IPS-NIHi11 (cell line): Measurements from ENCODE around the gene DCAF17.
"Not testable (repeated sequence)": the region's sequence is repeated elsewhere in the genome, so short reads cannot be mapped to it uniquely, and the experiment has no call there.

Experiments
- DNase-seq: peaks from one replicate; pipeline ENCODE4 v3.0.0; 2012; ENCODE audit warnings: mixed read lengths, low spot score

DCAF17 gene

DNA sequence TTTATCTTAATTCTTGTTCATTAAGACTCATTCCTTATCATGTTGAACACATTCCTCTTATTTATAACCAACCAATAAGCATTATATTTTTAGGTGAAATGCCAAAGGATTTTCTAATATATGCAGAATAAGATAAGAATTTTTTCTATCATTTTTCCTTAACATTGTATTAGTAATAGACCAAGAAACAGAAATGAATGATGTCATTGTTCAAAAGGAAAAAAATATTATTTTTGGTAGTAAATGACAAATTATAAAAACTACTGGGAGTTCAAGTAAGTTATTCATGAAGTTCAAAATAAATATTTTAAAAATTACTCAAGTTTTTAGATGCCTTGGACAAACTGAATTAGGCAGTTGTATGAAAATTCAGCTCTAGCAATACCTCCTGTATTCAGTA, 25.5 kb downstream of the DCAF17 start:
- no peak for DNase-seq

DNA sequence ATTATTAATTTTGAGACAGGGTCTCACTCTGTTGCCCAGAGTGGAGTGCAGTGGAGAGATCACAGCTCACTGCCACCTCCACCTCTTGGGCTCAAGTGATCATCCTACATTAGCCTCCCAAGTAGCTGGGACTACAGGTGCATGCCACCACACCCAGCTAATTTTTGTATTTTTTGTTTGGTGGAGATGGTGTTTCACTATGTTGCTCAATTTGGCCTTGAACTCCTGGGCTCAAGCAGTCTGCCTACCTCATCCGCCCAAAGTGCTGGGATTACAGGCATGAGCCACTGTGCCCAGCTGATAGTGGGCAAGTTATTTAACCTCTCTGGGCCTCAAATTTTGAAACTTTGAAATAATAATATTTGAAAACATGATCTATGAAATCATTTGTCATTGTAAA, 26.5 kb downstream of the DCAF17 start:
- DNase-seq, result no peak

DNA sequence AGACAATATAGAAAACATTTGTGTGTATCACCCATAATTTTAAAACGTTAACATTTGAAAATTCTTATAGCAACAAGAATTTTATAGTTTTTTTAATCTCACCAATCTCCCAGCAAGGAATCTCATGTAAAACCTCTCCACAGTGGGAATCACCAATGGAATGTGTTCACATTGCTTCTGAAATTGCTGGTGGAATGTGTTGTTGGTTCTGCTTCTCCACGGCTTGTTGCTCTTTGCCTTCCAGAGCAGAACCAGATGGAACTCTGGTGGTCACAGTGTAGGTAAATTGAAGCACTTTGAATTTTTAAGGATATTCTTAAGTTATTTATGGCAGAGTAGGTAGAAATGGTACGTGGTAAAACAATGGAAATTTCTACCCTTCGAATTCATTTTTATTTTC, 35.1 kb downstream of the DCAF17 start:
- DNase-seq, result no peak

DNA sequence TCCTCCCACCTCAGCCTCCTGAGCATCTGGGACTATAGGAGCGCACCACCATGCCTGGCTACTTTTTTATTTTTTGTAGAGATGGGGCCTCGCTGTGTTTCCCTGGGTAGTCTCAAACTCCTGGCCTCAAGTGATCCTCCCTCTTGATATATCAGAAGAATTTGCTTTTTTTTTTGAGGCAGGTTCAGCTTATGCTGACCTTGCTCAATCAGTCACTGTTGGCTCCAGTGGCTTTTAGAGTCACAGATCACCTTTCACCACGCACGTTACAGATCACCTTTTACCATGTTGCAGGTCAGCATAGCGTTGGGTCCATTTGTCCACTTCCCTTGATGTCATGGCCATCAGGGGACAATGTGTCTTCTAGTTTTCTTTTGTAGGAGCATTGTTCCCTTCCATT, 36.1 kb downstream of the DCAF17 start:
- DNase-seq, result no peak

DNA sequence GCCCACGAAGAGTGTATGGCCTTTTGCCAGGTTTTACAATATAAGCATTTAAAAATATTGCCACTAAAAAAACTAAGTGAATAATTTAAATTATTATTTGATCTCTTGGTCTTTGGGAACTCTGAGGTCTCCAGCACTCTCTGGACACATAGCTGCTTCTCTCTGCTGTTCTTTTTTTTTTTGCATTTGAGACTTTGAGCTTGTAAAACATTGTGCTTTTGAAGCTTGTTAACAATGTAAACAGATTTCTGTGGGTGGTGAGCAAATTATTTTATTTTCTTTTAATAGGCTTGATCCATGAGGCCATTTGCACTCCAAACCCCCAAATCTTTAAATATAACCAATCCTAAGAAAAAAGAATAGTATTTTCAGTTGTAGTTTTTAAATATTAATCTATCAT, 42.0 kb downstream of the DCAF17 start:
- DNase-seq, result no peak

DNA sequence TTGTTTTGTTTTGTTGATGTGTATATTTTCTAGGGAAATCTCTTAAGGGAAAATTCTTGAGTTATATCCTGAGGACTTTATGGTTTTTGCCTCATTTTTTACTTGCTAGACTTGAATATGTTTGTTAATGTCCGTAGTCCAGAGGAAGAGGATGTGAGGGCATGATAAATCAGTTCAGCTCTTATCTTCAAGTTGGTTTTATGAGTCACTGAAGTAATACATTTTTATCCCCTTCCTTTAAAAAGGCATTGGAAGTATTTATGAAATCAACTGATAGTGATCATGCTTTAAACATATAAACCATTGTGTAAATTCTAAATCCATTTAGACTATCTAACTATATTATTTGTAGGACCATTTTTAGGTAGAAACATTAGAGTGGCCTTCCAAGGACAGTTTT, 44.3 kb downstream of the DCAF17 start:
- no peak for DNase-seq

DNA sequence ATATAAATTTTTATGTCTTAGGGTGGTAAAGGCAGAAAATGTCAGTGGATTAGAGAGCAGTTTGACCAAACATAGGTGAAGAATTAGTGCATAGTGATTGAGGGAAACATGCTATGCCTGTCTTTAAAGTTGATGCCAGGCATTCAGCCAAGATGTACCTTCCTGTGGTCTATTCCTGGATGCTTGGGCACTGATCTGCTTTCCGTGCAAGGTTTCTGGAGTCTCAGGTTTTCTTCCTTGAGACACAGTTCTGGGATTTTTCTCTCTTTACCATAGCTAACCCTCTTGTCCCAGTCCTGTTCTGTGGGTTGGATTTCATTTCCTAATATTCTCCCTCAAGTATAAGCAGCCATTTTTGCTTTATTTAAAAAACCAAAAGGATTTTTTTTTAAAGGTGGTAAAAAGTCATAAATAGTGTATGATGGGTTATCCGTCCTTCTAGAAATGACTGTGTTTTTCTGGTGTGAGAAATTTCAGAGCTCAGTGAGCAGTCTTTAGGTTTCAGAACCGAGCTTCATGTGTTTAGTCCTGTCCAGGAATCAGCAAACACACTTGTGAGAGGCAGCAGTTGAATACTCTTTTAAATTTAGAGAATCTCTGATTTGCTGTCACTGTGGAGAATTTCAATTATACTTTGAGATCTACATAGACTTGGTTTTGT, 45.3 kb downstream of the DCAF17 start:
- DNase-seq, result no peak

DNA sequence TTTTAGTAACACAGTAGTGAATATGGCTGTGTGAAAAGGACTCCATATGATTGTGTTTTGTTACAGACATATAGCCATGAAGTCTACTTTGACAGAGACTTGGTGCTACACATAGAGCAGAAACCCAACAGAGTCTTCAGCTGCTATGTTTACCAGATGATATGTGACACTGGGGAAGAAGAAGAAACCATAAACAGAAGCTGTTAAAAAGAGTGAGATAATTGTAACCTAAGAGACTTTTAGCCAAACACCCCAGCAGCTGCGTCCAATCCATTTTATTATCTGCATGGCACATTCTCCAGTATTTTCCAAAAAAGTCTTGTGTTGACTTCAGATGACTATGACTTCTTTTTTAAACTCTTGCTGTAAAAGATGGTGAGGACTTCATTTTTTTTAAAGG, 46.9 kb downstream of the DCAF17 start:
- no peak for DNase-seq

DNA sequence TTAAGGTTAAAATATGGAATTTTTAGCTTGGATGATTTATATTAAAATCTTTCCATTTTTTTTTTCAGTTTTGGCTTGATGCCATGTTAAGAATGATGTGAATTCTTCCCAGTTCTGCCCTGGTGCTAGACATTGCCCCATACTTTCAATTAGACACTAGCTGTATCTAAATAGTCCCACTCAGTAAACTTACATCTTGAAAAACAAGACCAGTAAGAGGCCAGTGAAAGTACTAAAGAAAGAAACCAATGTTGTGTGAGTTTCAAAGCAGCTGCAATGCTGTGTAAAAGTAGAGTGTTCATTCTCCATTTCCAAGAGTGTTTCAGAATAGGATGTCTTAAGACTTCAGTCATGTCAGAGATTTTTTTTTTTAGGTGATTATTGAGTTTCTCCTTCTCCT, 48.3 kb downstream of the DCAF17 start:
- DNase-seq, result no peak

DNA sequence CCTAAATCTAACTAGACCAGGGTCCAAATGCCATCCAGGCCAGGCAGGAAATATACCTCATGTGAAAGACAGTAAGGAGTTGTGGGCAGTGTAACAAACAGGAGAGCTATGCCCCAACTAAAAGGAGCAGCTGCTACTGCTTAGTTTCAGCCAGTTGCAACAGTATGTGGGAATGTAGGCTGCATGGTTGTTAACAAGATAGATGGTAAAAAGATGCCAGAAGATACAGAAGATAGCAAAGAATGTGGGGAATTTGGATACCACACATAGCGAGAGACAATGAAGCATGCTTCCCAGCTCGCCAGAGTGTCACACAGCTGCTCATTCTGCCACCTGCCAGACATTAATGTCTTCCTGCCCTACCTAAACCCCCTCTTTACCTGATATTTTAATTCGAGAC, 48.9 kb downstream of the DCAF17 start:
- DNase-seq, result peak; percentile 12

DNA sequence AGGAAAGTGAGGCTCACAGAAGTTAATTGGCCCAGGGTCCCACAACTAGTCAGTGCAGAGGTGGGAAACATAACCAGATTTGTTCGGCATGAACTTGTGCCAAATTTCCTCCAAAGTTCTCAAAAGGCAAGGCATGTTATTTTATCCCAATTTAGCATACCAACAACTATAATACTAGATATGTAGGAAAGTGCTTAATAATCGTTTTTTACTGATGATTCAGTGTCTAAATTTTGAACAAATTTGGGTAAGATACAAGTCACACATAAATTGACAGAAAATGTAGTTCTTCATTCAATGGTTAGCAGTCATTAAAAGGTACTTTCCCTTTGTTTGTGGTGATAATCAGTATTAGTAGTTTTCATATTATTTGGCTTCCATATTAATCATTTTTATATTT, 49.8 kb downstream of the DCAF17 start:
- DNase-seq, result no peak

DNA sequence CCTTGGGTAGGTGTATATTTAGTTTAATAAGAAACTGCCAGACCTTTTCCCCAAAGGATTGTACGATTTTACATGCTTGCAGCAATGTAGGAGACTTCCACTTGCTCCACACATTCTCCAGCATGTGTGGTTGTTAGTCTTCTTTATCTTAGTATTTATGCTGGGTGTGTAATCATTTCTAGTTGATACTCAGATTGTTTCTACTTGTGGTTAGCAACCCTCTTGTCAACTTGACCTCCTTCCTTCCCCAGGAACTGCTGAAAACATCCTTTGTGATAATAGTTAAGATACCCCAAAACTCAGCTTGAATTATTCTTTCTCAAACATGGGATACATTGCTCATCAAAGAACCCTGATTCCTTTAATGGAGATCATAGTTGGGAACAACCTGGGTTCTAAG, 51.1 kb downstream of the DCAF17 start:
- no peak for DNase-seq

DNA sequence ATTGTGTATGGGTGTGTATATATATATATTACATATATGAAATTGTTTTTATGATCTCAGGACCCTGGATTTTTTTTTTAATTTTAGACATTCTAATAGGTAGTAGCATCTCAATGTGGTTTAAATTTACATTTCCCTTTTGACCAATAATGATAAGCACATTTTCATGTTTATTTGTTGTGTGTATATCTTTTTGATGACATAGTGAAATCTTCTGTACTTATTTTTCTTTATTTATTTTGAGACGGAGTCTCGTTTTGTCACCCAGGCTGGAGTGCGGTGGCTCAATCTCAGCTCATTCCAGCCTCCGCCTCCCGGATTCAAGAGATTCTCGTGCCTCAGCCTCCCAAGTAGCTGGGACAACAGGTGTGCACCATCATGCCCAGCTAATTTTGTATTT, 53.2 kb downstream of the DCAF17 start:
- no peak for DNase-seq

DNA sequence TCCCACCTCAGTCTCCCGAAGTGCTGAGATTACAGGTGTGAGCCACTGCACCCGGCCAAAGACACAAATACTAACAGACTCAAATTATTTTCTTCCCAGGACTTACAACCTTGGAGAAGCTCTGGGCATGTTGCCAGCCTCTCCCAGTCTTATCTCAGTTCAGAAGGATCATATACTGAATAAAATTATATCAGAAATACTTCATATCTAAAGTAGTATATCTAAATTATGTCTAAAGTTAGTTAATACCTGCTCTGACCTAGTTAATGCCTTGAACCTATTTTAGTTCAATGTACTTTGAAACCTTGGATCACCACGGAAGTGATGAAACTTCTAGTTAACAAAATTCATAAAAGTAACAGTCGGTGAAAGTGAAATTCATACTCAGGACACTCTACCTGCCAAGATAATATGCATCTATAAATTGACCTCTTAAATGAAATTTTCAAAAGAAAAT, 53.8 kb downstream of the DCAF17 start:
- no peak for DNase-seq

DNA sequence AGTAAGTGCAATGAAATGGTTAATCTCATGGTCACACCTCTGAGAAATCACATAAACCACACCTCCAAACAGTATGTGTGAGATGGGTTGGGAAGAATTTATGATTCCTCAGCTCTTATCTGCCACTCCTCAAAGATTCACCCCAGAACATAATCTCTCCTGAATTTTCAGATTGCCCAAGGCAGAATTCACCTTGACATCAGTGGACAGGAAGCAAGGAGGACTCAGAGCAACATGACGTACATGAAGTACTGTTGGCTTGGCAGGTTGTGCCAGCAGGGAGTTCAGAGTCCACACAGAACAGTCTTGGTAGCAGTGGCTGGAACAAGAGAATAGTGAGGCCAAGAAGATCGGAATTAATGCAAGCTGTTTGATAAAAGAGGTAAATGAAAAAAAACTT, 56.6 kb downstream of the DCAF17 start:
- no peak for DNase-seq

DNA sequence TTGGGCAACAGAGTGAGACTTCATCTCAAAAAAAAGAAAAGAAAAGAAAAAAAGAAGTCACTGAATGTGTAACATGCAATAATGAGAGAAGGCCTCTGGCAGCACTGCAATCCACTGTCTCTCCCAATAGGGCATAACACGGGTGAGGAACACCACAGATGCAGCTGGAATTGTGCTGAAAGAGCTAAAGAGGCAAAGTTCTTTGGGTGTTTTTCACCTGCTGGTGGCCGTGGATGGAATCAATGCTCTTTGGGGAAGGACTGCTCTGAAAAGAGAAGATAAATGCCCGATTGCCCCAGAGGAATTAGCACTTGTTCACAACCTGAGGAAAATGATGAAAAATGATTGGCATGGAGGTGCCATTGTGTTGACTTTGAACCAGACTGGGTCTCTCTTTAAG, 57.3 kb downstream of the DCAF17 start:
- no peak for DNase-seq

DNA sequence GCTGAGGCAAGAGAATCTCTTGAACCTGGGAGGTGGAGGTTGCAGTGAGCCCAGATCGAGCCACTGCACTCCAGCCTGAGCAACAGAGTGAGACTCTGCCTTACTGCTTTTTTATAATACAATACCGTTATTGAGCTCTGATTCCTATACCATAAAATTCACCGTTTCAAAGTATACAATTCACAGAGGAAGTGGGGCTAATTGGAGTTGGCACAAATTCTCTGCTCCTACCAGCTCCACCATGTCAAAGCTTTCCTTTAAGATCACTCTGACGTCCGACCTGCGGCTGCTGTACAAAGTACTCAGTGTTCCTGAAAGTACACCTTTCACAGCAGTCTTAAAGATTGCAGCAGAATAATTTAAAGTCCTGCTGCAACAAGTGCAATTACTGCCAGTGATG, 58.6 kb downstream of the DCAF17 start:
- DNase-seq, result no peak

DNA sequence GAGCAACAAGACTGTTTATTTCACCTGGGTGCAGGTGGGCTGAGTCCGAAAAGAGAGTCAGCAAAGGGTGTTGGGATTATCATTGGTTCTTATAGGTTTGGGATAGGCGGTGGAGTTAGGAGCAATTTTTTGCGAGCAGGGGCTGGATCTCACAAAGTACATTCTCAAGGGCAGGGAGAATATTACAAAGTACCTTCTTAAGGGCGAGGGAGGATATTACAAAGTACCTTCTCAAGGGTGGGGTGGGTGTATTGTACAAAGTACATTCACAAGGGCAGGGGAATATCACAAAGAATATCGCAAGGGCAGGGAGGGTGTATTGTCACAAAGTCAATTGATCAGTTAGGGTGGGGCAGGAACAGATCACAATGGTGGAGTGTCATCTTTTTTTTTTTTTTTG, 63.6 kb downstream of the DCAF17 start:
- DNase-seq, result not testable (repeated sequence)

DNA sequence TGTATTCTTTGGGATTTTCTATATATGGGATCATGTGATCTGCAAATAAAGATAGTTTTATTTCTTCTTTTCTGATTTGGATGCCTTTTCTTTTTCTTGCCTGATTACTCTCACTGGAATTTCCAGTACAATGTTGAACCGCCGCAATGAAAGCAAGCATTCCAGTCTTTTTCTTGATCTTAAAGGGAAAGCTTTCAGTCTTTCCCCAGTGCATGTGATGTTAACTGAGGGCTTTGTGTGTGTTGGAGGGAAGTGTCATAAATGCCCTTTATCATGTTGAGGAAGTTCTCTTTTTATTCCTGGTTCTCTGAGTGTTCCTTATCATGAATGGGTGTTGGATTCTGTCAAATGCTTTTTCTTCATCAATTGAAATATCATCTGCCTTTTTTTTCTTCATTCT, 71.3 kb downstream of the DCAF17 start:
- no peak for DNase-seq

DNA sequence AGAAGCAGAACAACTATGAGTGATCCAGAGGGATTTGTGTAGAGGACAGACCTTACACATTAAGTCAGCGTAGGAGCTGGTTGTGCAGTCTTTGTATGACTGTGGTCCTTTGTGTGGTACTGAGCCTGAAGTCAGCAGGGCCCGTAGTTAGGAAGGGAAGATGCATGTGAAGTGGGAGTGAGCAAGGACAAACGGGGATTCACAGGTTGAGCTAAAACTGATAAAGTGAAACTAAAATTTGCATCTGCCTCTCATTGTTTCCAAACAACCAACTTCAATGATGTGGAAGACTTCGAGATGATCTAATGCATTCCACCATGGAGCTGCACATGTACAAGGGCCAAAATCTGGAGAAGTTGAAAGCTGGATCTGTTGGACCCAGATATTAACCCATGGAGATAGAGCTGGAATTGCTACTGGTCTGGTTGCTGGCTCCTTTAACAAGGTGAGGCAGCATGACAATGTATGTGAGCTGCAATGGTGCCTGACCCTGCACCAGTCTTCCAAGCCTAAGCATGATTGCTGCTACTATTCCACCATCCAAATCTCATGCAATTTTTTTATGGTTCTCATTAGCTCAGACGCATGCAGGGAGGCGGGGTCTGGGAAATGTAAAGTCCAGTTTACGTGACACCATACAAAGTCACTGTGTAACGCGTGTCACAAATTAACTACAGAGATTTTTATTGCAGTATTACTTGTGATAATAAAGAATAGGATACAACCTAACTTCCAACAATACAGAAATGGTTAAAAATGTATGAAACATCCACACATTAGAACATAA, 76.1 kb downstream of the DCAF17 start:
- DNase-seq, result no peak

DNA sequence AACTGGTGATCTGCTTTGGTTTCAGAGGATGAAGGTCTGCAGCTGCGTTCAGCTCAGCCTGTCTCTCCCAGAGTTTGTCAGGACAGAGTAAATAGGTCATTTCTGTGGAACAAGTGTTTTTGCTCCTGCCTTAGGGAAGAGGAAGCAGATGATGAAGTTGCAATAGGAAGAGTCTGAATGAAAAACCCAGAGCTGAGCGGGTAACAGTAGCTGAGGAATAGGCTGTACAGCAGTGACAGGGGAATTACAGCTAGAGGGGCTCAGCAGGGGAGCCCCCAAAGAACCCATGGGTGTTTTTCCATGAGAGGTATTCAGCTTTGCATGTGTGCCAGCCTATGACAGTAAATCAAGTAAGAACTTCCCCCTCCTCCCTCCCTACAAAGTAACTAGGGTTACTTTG, 78.0 kb downstream of the DCAF17 start:
- no peak for DNase-seq

DNA sequence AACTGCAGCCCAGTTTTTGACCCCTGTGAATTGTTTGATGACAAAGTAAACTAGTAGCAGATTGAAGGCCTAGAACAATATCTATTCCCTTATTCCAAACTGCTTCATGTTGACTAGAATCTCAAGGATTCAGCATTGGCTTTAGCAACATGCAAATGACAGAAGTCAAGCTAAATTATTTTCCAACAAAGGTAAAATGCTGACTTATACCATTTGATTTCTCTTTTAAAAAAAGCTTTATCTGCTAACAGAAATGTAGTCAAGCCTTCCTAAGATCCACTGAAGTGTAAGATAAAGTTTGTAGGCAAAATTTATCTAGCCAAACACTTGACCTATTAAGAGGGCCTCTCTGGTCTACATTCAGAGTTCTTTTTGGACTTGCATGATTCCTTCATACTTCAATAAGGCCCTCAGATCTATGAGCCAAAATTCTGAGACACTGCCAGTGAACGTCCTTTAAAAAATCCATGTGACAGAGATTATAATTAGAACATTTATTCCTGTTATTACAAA, 78.7 kb downstream of the DCAF17 start:
- DNase-seq, result no peak

DNA sequence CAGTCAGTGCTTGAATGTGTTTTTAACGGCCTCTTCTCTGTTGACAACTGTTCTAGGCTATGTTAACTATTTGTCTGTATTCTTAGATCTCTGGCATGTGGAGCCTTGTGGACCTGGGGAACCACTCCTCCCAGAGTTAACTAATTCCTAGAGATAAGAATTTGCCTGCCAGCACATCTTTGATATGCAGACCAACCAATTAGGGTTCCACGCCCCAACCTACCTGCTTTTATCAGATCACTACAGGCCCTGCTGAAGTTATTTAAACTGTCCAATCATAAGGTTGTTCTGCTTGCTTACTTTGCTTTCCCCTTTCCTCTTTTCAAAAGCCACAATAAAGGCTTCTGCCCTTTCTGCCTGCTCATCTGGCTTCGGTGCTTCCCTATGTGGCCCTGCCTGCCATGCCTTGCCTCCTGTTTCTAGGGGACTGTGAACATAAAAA, 79.7 kb downstream of the DCAF17 start:
- no peak for DNase-seq
